ENCODE results near the gene C4A.

Gene C4A

DNA sequence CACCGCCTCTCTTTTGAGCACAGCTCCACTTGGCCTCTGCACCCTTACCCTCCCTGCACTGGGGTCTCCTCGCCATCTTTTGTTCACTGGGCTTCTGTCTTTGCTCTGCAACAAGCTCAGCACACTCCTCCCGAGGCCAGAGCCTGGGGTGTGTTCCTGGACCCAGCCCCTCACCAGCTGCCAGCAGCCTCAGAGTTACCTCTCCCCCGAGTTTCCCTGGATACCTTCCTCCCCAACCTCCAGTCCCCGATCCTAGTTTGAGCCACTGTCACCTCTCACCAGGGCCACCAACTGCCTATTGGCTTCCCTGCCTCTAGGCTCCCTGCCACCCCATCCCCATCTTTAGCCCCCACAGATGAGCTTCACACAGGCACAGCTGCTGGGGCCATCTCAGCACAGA, 68.7 kb downstream of the C4A start:
- H3K36me3 ChIP-seq: no peaks in the 10 kb centered on the region
- TF ChIP-seq, protein P1, sequence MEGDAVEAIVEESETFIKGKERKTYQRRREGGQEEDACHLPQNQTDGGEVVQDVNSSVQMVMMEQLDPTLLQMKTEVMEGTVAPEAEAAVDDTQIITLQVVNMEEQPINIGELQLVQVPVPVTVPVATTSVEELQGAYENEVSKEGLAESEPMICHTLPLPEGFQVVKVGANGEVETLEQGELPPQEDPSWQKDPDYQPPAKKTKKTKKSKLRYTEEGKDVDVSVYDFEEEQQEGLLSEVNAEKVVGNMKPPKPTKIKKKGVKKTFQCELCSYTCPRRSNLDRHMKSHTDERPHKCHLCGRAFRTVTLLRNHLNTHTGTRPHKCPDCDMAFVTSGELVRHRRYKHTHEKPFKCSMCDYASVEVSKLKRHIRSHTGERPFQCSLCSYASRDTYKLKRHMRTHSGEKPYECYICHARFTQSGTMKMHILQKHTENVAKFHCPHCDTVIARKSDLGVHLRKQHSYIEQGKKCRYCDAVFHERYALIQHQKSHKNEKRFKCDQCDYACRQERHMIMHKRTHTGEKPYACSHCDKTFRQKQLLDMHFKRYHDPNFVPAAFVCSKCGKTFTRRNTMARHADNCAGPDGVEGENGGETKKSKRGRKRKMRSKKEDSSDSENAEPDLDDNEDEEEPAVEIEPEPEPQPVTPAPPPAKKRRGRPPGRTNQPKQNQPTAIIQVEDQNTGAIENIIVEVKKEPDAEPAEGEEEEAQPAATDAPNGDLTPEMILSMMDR (IDR thresholded peaks at IDR 0.05; ENCODE audit: low read depth, low read length): no peak
- DNase-seq: no peak
- H3K27me3 ChIP-seq (ENCODE audit: insufficient read depth, low read depth, severe bottlenecking): no peaks in the 10 kb centered on the region
- no peak overlapping the region for H3K27ac ChIP-seq
- H3K9me3 ChIP-seq (ENCODE audit: severe bottlenecking): no peaks in the 10 kb centered on the region
- H3K4me3 ChIP-seq (ENCODE audit: low read depth, low read length): no peak overlapping the region

Data from WERI-Rb-1 (cell line).